Activated T-helper 1 cell treated with Interleukin-2 at 50 U/mL for 16 hours (primary cell): Measurements from ENCODE around the gene ICOS.
A peak's percentile ranks its signal among the peaks of the same experiment; 100 is the strongest.
"Not testable (repeated sequence)": the region's sequence is repeated elsewhere in the genome, so short reads cannot be mapped to it uniquely, and the experiment has no call there.

Experiments used
- DNase-seq: peaks from one replicate; pipeline ENCODE4 v3.0.0-alpha.2; 2020; ENCODE audit warnings: low read depth

ICOS gene

GRCh38 chr2:203918264-203918663 lies 18.3 kb upstream of the ICOS start:
- no peak for DNase-seq

- DNase-seq = no peak
Measured at GRCh38 chr2:203918839-203919238, 17.7 kb upstream of the ICOS start.

GRCh38 chr2:203925512-203926158 lies 10.9 kb upstream of the ICOS start:
- DNase-seq = no peak

- no peak for DNase-seq
Measured at GRCh38 chr2:203928849-203929248, 7.7 kb upstream of the ICOS start.

- not testable (repeated sequence) for DNase-seq
Measured at GRCh38 chr2:203931262-203931661, 5.3 kb upstream of the ICOS start.

- no peak for DNase-seq
Measured at GRCh38 chr2:203934041-203934492, 2.5 kb upstream of the ICOS start.

GRCh38 chr2:203934711-203935438 lies 1.7 kb upstream of the ICOS start:
- DNase-seq = no peak

GRCh38 chr2:203935568-203935967 lies 995 bp upstream of the ICOS start:
- no peak for DNase-seq

GRCh38 chr2:203936949-203937348 lies 386 bp downstream of the ICOS start:
- DNase-seq = no peak

GRCh38 chr2:203937788-203938187 lies 1.2 kb downstream of the ICOS start:
- no peak for DNase-seq

- DNase-seq = no peak
Measured at GRCh38 chr2:203940039-203940438, 3.5 kb downstream of the ICOS start.

- DNase-seq = not testable (repeated sequence)
Measured at GRCh38 chr2:203943493-203944382, 7.2 kb downstream of the ICOS start.

GRCh38 chr2:203948733-203949132 lies 12.2 kb downstream of the ICOS start:
- no peak for DNase-seq

- no peak for DNase-seq
Measured at GRCh38 chr2:203949228-203949627, 12.7 kb downstream of the ICOS start.

- DNase-seq = peak; percentile 33
Measured at GRCh38 chr2:203951366-203951902, 14.9 kb downstream of the ICOS start.

- DNase-seq = no peak
Measured at GRCh38 chr2:203959265-203959664, 22.7 kb downstream of the ICOS start.

- DNase-seq = no peak
Measured at GRCh38 chr2:203959672-203960071, 23.1 kb downstream of the ICOS start.

GRCh38 chr2:203960811-203961210 lies 24.2 kb downstream of the ICOS start:
- no peak for DNase-seq

GRCh38 chr2:203965190-203965589 lies 28.6 kb downstream of the ICOS start:
- not testable (repeated sequence) for DNase-seq

GRCh38 chr2:203971251-203971650 lies 34.7 kb downstream of the ICOS start:
- no peak for DNase-seq

- no peak for DNase-seq
Measured at GRCh38 chr2:203972066-203972465, 35.5 kb downstream of the ICOS start.

- DNase-seq = no peak
Measured at GRCh38 chr2:203973000-203973399, 36.4 kb downstream of the ICOS start.
